IMR-90 (cell line): ENCODE data around the gene PLCH1. TPM values are rescaled to one million over a fixed set of nuclear protein-coding genes. Genes with fewer than 3 reads are reported as not detected.

ENCODE experiments used
- ATAC-seq: fragments of 200-7000 bp; cut with Tn5 transposase; 2 replicates; pipeline ENCODE4 v1.9.1; 2020; ENCODE audit warnings: low read depth, mild to moderate bottlenecking, moderate library complexity
- BruUV-seq: library from RNA; stranded (reverse); fragments of 400-500 nt; replicated peaks from 2 replicates; lab custom pipeline; 2021; lab: Mats Ljungman, UMichigan
- CTCF ChIA-PET: fragments of 300-600 bp; formaldehyde crosslinking; extraction: SDS; loops from one replicate; lab custom pipeline; 2021; ENCODE audit warnings: antibody characterized with exemption; lab: Yijun Ruan, JAX
- POLR2A ChIA-PET: fragments of 300-600 bp; sonication (Branson Sonifier 250); formaldehyde crosslinking; loops from one replicate; lab custom pipeline; 2022; ENCODE audit warnings: antibody characterized with exemption; ENCODE audit not compliant: unreplicated experiment; lab: Charles Lee
- DNase-seq: peaks from one replicate; pipeline ENCODE4 v3.0.0; 2013
- H2AFZ ChIP-seq: replicated peaks from 2 replicates; pipeline ENCODE3; 2013; ENCODE audit warnings: low read length, mild to moderate bottlenecking; ENCODE audit not compliant: poor library complexity
- H2AK5ac ChIP-seq: 2 replicates; pipeline ENCODE4 v1.6.1; 2013; ENCODE audit warnings: low read depth, low read length, inconsistent platforms
- H2AK9ac ChIP-seq: replicated peaks from 2 replicates; pipeline ENCODE3; 2013; ENCODE audit warnings: mild to moderate bottlenecking, low read depth, low read length, moderate library complexity; ENCODE audit not compliant: poor library complexity
- H2BK120ac ChIP-seq: 2 replicates; pipeline ENCODE4 v1.6.1; 2013; ENCODE audit warnings: low read depth, low read length, inconsistent platforms
- H2BK15ac ChIP-seq: 3 replicates; pipeline ENCODE4 v1.6.1; 2013; ENCODE audit warnings: low read depth, low read length, inconsistent platforms
- H2BK20ac ChIP-seq: 2 replicates; pipeline ENCODE4 v1.6.1; 2013; ENCODE audit warnings: low read depth, mild to moderate bottlenecking, inconsistent platforms, low read length, moderate library complexity
- H2BK5ac ChIP-seq: 2 replicates; pipeline ENCODE4 v1.6.1; 2013; ENCODE audit warnings: mild to moderate bottlenecking, low read depth, low read length, inconsistent platforms; ENCODE audit not compliant: poor library complexity, severe bottlenecking
- H3K14ac ChIP-seq: replicated peaks from 2 replicates; pipeline ENCODE4 v1.6.1; 2013; ENCODE audit warnings: low read depth, low read length, inconsistent platforms
- H3K18ac ChIP-seq: 2 replicates; pipeline ENCODE4 v1.6.1; 2013; ENCODE audit warnings: low read depth, low read length, control low read depth
- H3K23ac ChIP-seq: 2 replicates; pipeline ENCODE4 v1.6.1; 2013; ENCODE audit warnings: low read depth, low read length, inconsistent platforms
- H3K27ac ChIP-seq: 2 replicates; pipeline ENCODE4 v1.5.1; 2013; ENCODE audit warnings: mild to moderate bottlenecking, control low read depth, low read length; ENCODE audit not compliant: insufficient read depth
- H3K27me3 ChIP-seq: 2 replicates; pipeline ENCODE4 v1.6.1; 2013; ENCODE audit warnings: low read length; ENCODE audit not compliant: control insufficient read depth, insufficient read depth
- H3K36me3 ChIP-seq: 2 replicates; pipeline ENCODE4 v1.6.1; 2013; ENCODE audit warnings: low read length, mixed read lengths; ENCODE audit not compliant: control insufficient read depth, insufficient read depth
- H3K4ac ChIP-seq: 2 replicates; pipeline ENCODE4 v1.6.1; 2013; ENCODE audit warnings: low read depth, low read length, inconsistent platforms
- H3K4me1 ChIP-seq: 2 replicates; pipeline ENCODE4 v1.6.1; 2013; ENCODE audit warnings: low read length, mixed read lengths; ENCODE audit not compliant: control insufficient read depth, insufficient read depth
- H3K4me2 ChIP-seq: 2 replicates; pipeline ENCODE4 v1.6.1; 2013; ENCODE audit warnings: low read depth, mild to moderate bottlenecking, control low read depth, low read length, moderate library complexity
- H3K4me3 ChIP-seq: 2 replicates; pipeline ENCODE4 v1.5.1; 2013; ENCODE audit warnings: low read depth, mild to moderate bottlenecking, control low read depth, low read length, moderate library complexity; ENCODE audit not compliant: insufficient read depth
- H3K56ac ChIP-seq: 2 replicates; pipeline ENCODE4 v1.6.1; 2013; ENCODE audit warnings: low read length, inconsistent platforms; ENCODE audit not compliant: insufficient read depth; ENCODE audit errors: extremely low read depth
- H3K79me1 ChIP-seq, 2 experiments: 2 replicates each; pipeline ENCODE4 v1.6.1; 2013; ENCODE audit warnings: low read length in 2 of 2, inconsistent platforms in 1 of 2, low read depth in 1 of 2
- H3K9ac ChIP-seq: 2 replicates; pipeline ENCODE4 v1.6.1; 2013; ENCODE audit warnings: low read depth, low read length, control low read depth
- H3K9me1 ChIP-seq: 2 replicates; pipeline ENCODE4 v1.6.1; 2013; ENCODE audit warnings: low read length, inconsistent platforms; ENCODE audit not compliant: insufficient read depth
- H3K9me3 ChIP-seq: 2 replicates; pipeline ENCODE4 v1.6.1; 2013; ENCODE audit warnings: low read length; ENCODE audit not compliant: control insufficient read depth, insufficient read depth
- H4K20me1 ChIP-seq: 2 replicates; pipeline ENCODE4 v1.6.1; 2013; ENCODE audit warnings: low read length, inconsistent platforms; ENCODE audit not compliant: insufficient read depth
- H4K5ac ChIP-seq: 2 replicates; pipeline ENCODE4 v1.6.1; 2013; ENCODE audit warnings: mild to moderate bottlenecking, low read depth, low read length, control low read depth
- H4K8ac ChIP-seq, 2 experiments: 2 replicates each; pipeline ENCODE4 v1.6.1; 2013; ENCODE audit warnings: low read depth in 2 of 2, low read length in 2 of 2, control low read depth in 1 of 2, inconsistent platforms in 1 of 2
- H4K91ac ChIP-seq: 2 replicates; pipeline ENCODE4 v1.6.1; 2013; ENCODE audit warnings: low read depth, low read length, inconsistent platforms; ENCODE audit not compliant: insufficient read depth
- RAD21 ChIP-seq: IDR thresholded peaks from 2 replicates; pipeline ENCODE4 v1.6.1; 2012; ENCODE audit warnings: low read length, improper control_type of control experiment
- WGBS, 2 experiments: methylation state at CpG; one replicate each; pipeline versions ENCODE4 v1.1.5 to v1.1.7; 2013; ENCODE audit warnings: missing lambda C conversion rate in 2 of 2; ENCODE audit not compliant: insufficient read length in 1 of 2; ENCODE audit errors: extremely low coverage in 2 of 2; 5-methylcytosine and 5-hydroxymethylcytosine counted together
- dilution Hi-C: fragments of 300-500 bp; cut with HindIII; formaldehyde crosslinking; loops from one replicate; pipeline ENCODE4 v1.14.3; 2018; ENCODE audit warnings: low sequenced_read_pairs; ENCODE audit not compliant: unreplicated experiment
- in situ Hi-C: fragments of 300-500 bp; cut with MboI; formaldehyde crosslinking; loops from 3 replicates; pipeline ENCODE4 v1.14.3; 2019; ENCODE audit warnings: low sequenced_read_pairs, inconsistent platforms, mixed read lengths
- intact Hi-C: fragments of 100-400 bp; cut with micrococcal nuclease; formaldehyde crosslinking; loops from 2 replicates; pipeline ENCODE4 v1.10.0; 2022
- polyA plus RNA-seq, 3 experiments: library from polyadenylated mRNA; depleted of rRNA; stranded (reverse); fragments of >200 nt; gene quantifications; 2 replicates each; pipeline ENCODE4 v1.2.3, GENCODE V29; 2012; ENCODE audit warnings: low replicate concordance in 1 of 3
- total RNA-seq: library from RNA; depleted of rRNA; stranded (reverse); fragments of >200 nt; gene quantifications from 2 replicates; pipeline ENCODE4 v1.2.3, GENCODE V29; 2012

Gene PLCH1
- total and polyA plus RNA-seq, 2 of the 4 experiments (the other 2 are of a cell fraction), result not detected

- no peak overlapping the region for H3K14ac ChIP-seq
- 0 out of 2 replicates have a peak, but pooled peaks cover 2% of the 10 kb centered on the region for H3K9me3 ChIP-seq
- no peak for TF ChIP-seq RAD21
- no peaks in the 10 kb centered on the region for H3K9me1 ChIP-seq
- no TSS peak for BruUV-seq
- DNase-seq, result no peak
- ATAC-seq, result no peak
- H3K27ac ChIP-seq, result no peak overlapping the region
- dilution Hi-C loops, result no loop called here
- H3K4me1 ChIP-seq, result no peaks in the 10 kb centered on the region
- H4K91ac ChIP-seq, result no peak overlapping the region
- no peak overlapping the region for H3K23ac ChIP-seq
- H3K36me3 ChIP-seq, result no peaks in the 10 kb centered on the region
- no peak overlapping the region for H2AK9ac ChIP-seq
- H2AFZ ChIP-seq, result no peak overlapping the region
- no peak overlapping the region for H2AK5ac ChIP-seq
- intact Hi-C loops, result no loop called here
- H2BK15ac ChIP-seq, result no peak overlapping the region
- H4K20me1 ChIP-seq, result no peaks in the 10 kb centered on the region
- CTCF ChIA-PET, result no interaction called here
- no peak overlapping the region for H3K18ac ChIP-seq
- no peak overlapping the region for H3K9ac ChIP-seq
- in situ Hi-C loops, result no loop called here
- H3K4me3 ChIP-seq, result no peak overlapping the region
- H3K56ac ChIP-seq, result no peak overlapping the region
- no peak overlapping the region for H3K4ac ChIP-seq
- POLR2A ChIA-PET, result no interaction called here
- 50% methylated on average over 2 of the region's 5 CpGs; no CpG with 5 or more reads in 1 of the 2 experiments for WGBS, 2 experiments
- no peak overlapping the region for H4K5ac ChIP-seq
- no peak overlapping the region for H4K8ac ChIP-seq
- no peak overlapping the region for H2BK20ac ChIP-seq
- H3K4me2 ChIP-seq, result no peak overlapping the region
- no peaks in the 10 kb centered on the region for H3K27me3 ChIP-seq
- no peak overlapping the region for H2BK5ac ChIP-seq
- no peak overlapping the region for H2BK120ac ChIP-seq
- no peaks in the 10 kb centered on the region for H3K79me1 ChIP-seq
These were observed 232.0 kb downstream of the PLCH1 start for GRCh38 chr3:155512867-155513261.
